H9 (cell line): ENCODE measurements around the gene MUC7. TPM values are rescaled to one million over a fixed set of nuclear protein-coding genes. Genes with fewer than 3 reads are reported as not detected.

Experiments
- DNase-seq: peaks from one replicate; pipeline ENCODE4 v3.0.0-alpha.2; 2017
- H2AFZ ChIP-seq: one replicate; pipeline ENCODE4 v1.6.1; 2013; ENCODE audit warnings: mild to moderate bottlenecking, low read length, control low read depth, moderate library complexity
- H2AK5ac ChIP-seq: 2 replicates; pipeline ENCODE4 v1.6.1; 2013; ENCODE audit warnings: low read length, control low read depth, mixed read lengths; ENCODE audit not compliant: insufficient read length
- H2BK120ac ChIP-seq: one replicate; pipeline ENCODE4 v1.6.1; 2013; ENCODE audit warnings: low read depth, mild to moderate bottlenecking, low read length, control low read depth, inconsistent platforms; ENCODE audit not compliant: poor library complexity, severe bottlenecking
- H2BK12ac ChIP-seq: 2 replicates; pipeline ENCODE4 v1.6.1; 2013; ENCODE audit warnings: low read length, control low read depth, mixed read lengths, low read depth; ENCODE audit not compliant: insufficient read length
- H2BK15ac ChIP-seq: 2 replicates; pipeline ENCODE4 v1.6.1; 2013; ENCODE audit warnings: low read depth, low read length, control low read depth
- H2BK20ac ChIP-seq: one replicate; pipeline ENCODE4 v1.6.1; 2013; ENCODE audit warnings: low read depth, mild to moderate bottlenecking, low read length, control low read depth, inconsistent platforms; ENCODE audit not compliant: poor library complexity, severe bottlenecking
- H2BK5ac ChIP-seq: 2 replicates; pipeline ENCODE4 v1.6.1; 2013; ENCODE audit warnings: low read length, control low read depth, mixed read lengths; ENCODE audit not compliant: insufficient read length
- H3K14ac ChIP-seq: 2 replicates; pipeline ENCODE4 v1.6.1; 2013; ENCODE audit warnings: low read length, control low read depth; ENCODE audit not compliant: insufficient read depth
- H3K18ac ChIP-seq: 2 replicates; pipeline ENCODE4 v1.6.1; 2013; ENCODE audit warnings: low read depth, mild to moderate bottlenecking, mixed read lengths, low read length, control low read depth; ENCODE audit not compliant: insufficient read length
- H3K23ac ChIP-seq: 2 replicates; pipeline ENCODE4 v1.6.1; 2013; ENCODE audit warnings: low read length, control low read depth, mixed read lengths, low read depth; ENCODE audit not compliant: insufficient read length
- H3K23me2 ChIP-seq: 2 replicates; pipeline ENCODE4 v1.6.1; 2013; ENCODE audit warnings: low read depth, mild to moderate bottlenecking, mixed read lengths, low read length, control low read depth; ENCODE audit not compliant: insufficient read length, poor library complexity, severe bottlenecking
- H3K27ac ChIP-seq: 2 replicates; pipeline ENCODE4 v1.5.1; 2013; ENCODE audit warnings: low read length, control low read depth, mixed read lengths, low read depth; ENCODE audit not compliant: insufficient read length
- H3K27me3 ChIP-seq: 2 replicates; pipeline ENCODE4 v1.6.1; 2013; ENCODE audit warnings: low read length, control low read depth, inconsistent platforms; ENCODE audit not compliant: insufficient read depth
- H3K4ac ChIP-seq: 2 replicates; pipeline ENCODE4 v1.6.1; 2013; ENCODE audit warnings: low read depth, mild to moderate bottlenecking, control low read depth, inconsistent platforms, low read length, moderate library complexity
- H3K4me1 ChIP-seq: 2 replicates; pipeline ENCODE4 v1.6.1; 2013; ENCODE audit warnings: low read length, control low read depth, inconsistent platforms; ENCODE audit not compliant: insufficient read depth
- H3K4me2 ChIP-seq: 2 replicates; pipeline ENCODE4 v1.6.1; 2013; ENCODE audit warnings: low read length, control low read depth, mixed read lengths; ENCODE audit not compliant: insufficient read length, insufficient read depth
- H3K56ac ChIP-seq: 2 replicates; pipeline ENCODE4 v1.6.1; 2013; ENCODE audit warnings: low read depth, mild to moderate bottlenecking, mixed read lengths, low read length, control low read depth; ENCODE audit not compliant: insufficient read length
- H3K79me1 ChIP-seq: 2 replicates; pipeline ENCODE4 v1.6.1; 2013; ENCODE audit warnings: low read depth, mild to moderate bottlenecking, moderate library complexity, low read length, control low read depth, inconsistent platforms; ENCODE audit not compliant: insufficient read depth, poor library complexity, severe bottlenecking
- H3K79me2 ChIP-seq: 2 replicates; pipeline ENCODE4 v1.6.1; 2013; ENCODE audit warnings: low read length, control low read depth, inconsistent platforms; ENCODE audit not compliant: insufficient read depth
- H3K9ac ChIP-seq: 2 replicates; pipeline ENCODE4 v1.6.1; 2013; ENCODE audit warnings: low read length, control low read depth, mixed read lengths; ENCODE audit not compliant: insufficient read length; ENCODE audit errors: extremely low read depth
- H3K9me3 ChIP-seq: one replicate; pipeline ENCODE4 v1.6.1; 2013; ENCODE audit warnings: low read depth, low read length, inconsistent platforms; ENCODE audit not compliant: control insufficient read depth
- H3T11ph ChIP-seq: one replicate; pipeline ENCODE4 v1.6.1; 2013; ENCODE audit warnings: mild to moderate bottlenecking, low read length, control low read depth, inconsistent platforms
- H4K20me1 ChIP-seq: one replicate; pipeline ENCODE4 v1.6.1; 2013; ENCODE audit not compliant: control insufficient read depth, insufficient read length, insufficient read depth
- H4K5ac ChIP-seq: 2 replicates; pipeline ENCODE4 v1.6.1; 2013; ENCODE audit warnings: low read depth, mild to moderate bottlenecking, mixed read lengths, low read length, control low read depth; ENCODE audit not compliant: insufficient read length
- H4K8ac ChIP-seq: replicated peaks from 2 replicates; pipeline ENCODE4 v1.6.1; 2013; ENCODE audit warnings: low read length, control low read depth, mixed read lengths, low read depth; ENCODE audit not compliant: insufficient read length
- H4K91ac ChIP-seq: 2 replicates; pipeline ENCODE4 v1.6.1; 2013; ENCODE audit warnings: low read depth, mild to moderate bottlenecking, moderate library complexity, mixed read lengths, low read length, control low read depth; ENCODE audit not compliant: insufficient read length
- H3K27ac Mint-ChIP-seq, 3 experiments: 2 replicates in 2 of 3; 3 replicates in 1 of 3; pipeline ENCODE4 v1.8.0; 2020 to 2021; ENCODE audit warnings: mixed read lengths in 3 of 3, mild to moderate bottlenecking in 1 of 3, moderate library complexity in 1 of 3
- H3K27me3 Mint-ChIP-seq: 2 replicates; pipeline ENCODE4 v1.8.0; 2021; ENCODE audit warnings: low read depth, mild to moderate bottlenecking, moderate library complexity, mixed read lengths
- H3K36me3 Mint-ChIP-seq, 3 experiments: 2 replicates in 2 of 3; 3 replicates in 1 of 3; pipeline ENCODE4 v1.8.0; 2020 to 2021; ENCODE audit warnings: low read depth in 3 of 3, mixed read lengths in 3 of 3; ENCODE audit not compliant: insufficient read depth in 1 of 3
- H3K4me1 Mint-ChIP-seq, 2 experiments: 2 replicates each; pipeline ENCODE4 v1.8.0; 2020; ENCODE audit warnings: mixed read lengths in 2 of 2
- H3K4me3 Mint-ChIP-seq, 2 experiments: 2 replicates in 1 of 2; 3 replicates in 1 of 2; pipeline ENCODE4 v1.8.0; 2020 to 2021; ENCODE audit warnings: mild to moderate bottlenecking in 2 of 2, mixed read lengths in 2 of 2, moderate library complexity in 1 of 2
- H3K9me3 Mint-ChIP-seq, 2 experiments: 2 replicates in 1 of 2; 3 replicates in 1 of 2; pipeline ENCODE4 v1.8.0; 2020; ENCODE audit warnings: mild to moderate bottlenecking in 2 of 2, mixed read lengths in 2 of 2, moderate library complexity in 1 of 2
- WGBS: extraction: QIAGEN DNeasy Blood & Tissue Kit; methylation state at CpG from one replicate; pipeline ENCODE4 v1.1.7; 2013; ENCODE audit warnings: missing lambda C conversion rate, low lambda C conversion rate, mixed read lengths; ENCODE audit not compliant: insufficient read length; ENCODE audit errors: extremely low coverage; 5-methylcytosine and 5-hydroxymethylcytosine counted together
- total RNA-seq: library from RNA; stranded (reverse); gene quantifications from 2 replicates; pipeline ENCODE4 v1.2.1, GENCODE V29; 2021
- TF ChIP-seq, protein P1 (sequence below): fragments of 200-600 bp; sonication (generic); conservative IDR thresholded peaks from 3 replicates; pipeline ENCODE4 v1.8.0; 2021; ENCODE audit warnings: antibody characterized with exemption, mild to moderate bottlenecking

The MUC7 gene
- total RNA-seq, 1 experiment from 2014 or later, result not detected

DNA sequence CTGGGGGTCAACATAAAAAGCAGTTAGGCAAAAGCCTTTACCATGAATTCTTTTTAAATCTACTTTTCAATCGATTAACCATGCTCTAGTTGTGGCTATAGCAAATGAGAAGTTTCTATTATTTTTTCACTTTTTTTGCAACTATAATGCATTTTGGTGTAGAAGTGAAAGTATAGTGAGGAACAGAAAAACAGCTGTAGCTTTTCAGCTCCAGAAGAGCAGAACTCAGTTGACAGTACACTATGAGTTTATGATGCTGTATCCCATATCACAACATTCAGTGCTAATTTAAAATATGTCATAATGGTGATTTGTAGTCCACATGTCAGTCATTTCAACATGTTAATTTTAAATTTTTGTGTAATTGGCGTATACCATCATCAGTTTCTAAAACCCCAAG lies 8.7 kb upstream of the MUC7 start:
- no peak overlapping the region for H3K9ac ChIP-seq
- H3K79me2 ChIP-seq, result no peaks in the 10 kb centered on the region
- no peak overlapping the region for H3K56ac ChIP-seq
- no peaks in the 10 kb centered on the region for H3K23me2 ChIP-seq
- no peak for DNase-seq
- H4K20me1 ChIP-seq, result no peaks in the 10 kb centered on the region
- Mint-ChIP-seq H3K9me3 (peaks cover 5 to 6% of the 10 kb centered on the region in 2 experiments; a peak in 3 of 5 replicates), H3K27me3 (no peaks in the 10 kb centered on the region), H3K4me3 (no peak overlapping the region), H3K36me3 (no peaks in the 10 kb centered on the region), H3K4me1 (no peaks in the 10 kb centered on the region), H3K27ac (no peak overlapping the region)
- H3T11ph ChIP-seq, result no peak overlapping the region
- no peak overlapping the region for H3K23ac ChIP-seq
- H3K4me2 ChIP-seq, result no peak overlapping the region
- H3K79me1 ChIP-seq, result no peaks in the 10 kb centered on the region
- no peak overlapping the region for H2BK20ac ChIP-seq
- WGBS, result no CpG with 5 or more reads among the region's 2 CpGs
- no peaks in the 10 kb centered on the region for H3K4me1 ChIP-seq
- H3K4ac ChIP-seq, result no peak overlapping the region
- H4K5ac ChIP-seq, result no peak overlapping the region
- H2BK12ac ChIP-seq, result no peak overlapping the region
- no peak overlapping the region for H2BK15ac ChIP-seq
- no peak overlapping the region for H2AFZ ChIP-seq
- H2AK5ac ChIP-seq, result no peak overlapping the region
- no peak overlapping the region for H3K18ac ChIP-seq
- H2BK5ac ChIP-seq, result no peak overlapping the region
- H4K8ac ChIP-seq, result no peak overlapping the region
- no peaks in the 10 kb centered on the region for H3K27me3 ChIP-seq
- H3K14ac ChIP-seq, result no peak overlapping the region
- H4K91ac ChIP-seq, result no peak overlapping the region
- H2BK120ac ChIP-seq, result no peak overlapping the region
- TF ChIP-seq, protein P1, sequence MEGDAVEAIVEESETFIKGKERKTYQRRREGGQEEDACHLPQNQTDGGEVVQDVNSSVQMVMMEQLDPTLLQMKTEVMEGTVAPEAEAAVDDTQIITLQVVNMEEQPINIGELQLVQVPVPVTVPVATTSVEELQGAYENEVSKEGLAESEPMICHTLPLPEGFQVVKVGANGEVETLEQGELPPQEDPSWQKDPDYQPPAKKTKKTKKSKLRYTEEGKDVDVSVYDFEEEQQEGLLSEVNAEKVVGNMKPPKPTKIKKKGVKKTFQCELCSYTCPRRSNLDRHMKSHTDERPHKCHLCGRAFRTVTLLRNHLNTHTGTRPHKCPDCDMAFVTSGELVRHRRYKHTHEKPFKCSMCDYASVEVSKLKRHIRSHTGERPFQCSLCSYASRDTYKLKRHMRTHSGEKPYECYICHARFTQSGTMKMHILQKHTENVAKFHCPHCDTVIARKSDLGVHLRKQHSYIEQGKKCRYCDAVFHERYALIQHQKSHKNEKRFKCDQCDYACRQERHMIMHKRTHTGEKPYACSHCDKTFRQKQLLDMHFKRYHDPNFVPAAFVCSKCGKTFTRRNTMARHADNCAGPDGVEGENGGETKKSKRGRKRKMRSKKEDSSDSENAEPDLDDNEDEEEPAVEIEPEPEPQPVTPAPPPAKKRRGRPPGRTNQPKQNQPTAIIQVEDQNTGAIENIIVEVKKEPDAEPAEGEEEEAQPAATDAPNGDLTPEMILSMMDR, result no peak
- H3K27ac ChIP-seq, result no peak overlapping the region
- no peaks in the 10 kb centered on the region for H3K9me3 ChIP-seq
